RWPE2 (cell line): Measurements from ENCODE around the gene UROC1.

ENCODE experiments used
- ATAC-seq: fragments of 200-7000 bp; cut with Tn5 transposase; 3 replicates; pipeline ENCODE4 v1.9.1; 2021; ENCODE audit warnings: low read depth
- DNase-seq: peaks from one replicate; pipeline ENCODE4 v3.0.0-alpha.2; 2020; ENCODE audit warnings: low spot score
- H3K27ac ChIP-seq: fragments of 450-650 bp; 2 replicates; pipeline ENCODE4 v1.5.1; 2017; ENCODE audit warnings: mild to moderate bottlenecking; ENCODE audit not compliant: poor library complexity, severe bottlenecking
- H3K27me3 ChIP-seq: fragments of 250-450 bp; sonication (Bioruptor Pico); 2 replicates; pipeline ENCODE4 v1.5.1; 2021; ENCODE audit warnings: mild to moderate bottlenecking, moderate library complexity; ENCODE audit not compliant: insufficient read depth, poor library complexity, severe bottlenecking
- H3K36me3 ChIP-seq: fragments of 250-450 bp; sonication (Bioruptor Pico); 2 replicates; pipeline ENCODE4 v1.5.1; 2020; ENCODE audit warnings: low read depth, mild to moderate bottlenecking, moderate library complexity
- H3K4me1 ChIP-seq: fragments of 250-450 bp; sonication (Bioruptor Pico); 2 replicates; pipeline ENCODE4 v1.5.1; 2021; ENCODE audit warnings: mild to moderate bottlenecking, moderate library complexity; ENCODE audit not compliant: insufficient read depth, poor library complexity, severe bottlenecking
- H3K4me3 ChIP-seq: fragments of 250-450 bp; sonication (Bioruptor Pico); 2 replicates; pipeline ENCODE4 v1.5.1; 2021; ENCODE audit warnings: mild to moderate bottlenecking, moderate library complexity; ENCODE audit not compliant: severe bottlenecking
- H3K9me3 ChIP-seq: fragments of 250-450 bp; sonication (Bioruptor Pico); 2 replicates; pipeline ENCODE4 v1.5.1; 2021; ENCODE audit warnings: mild to moderate bottlenecking, moderate library complexity; ENCODE audit not compliant: severe bottlenecking
- TF ChIP-seq, protein P1 (sequence below): fragments of 450-650 bp; IDR thresholded peaks from one replicate; pipeline ENCODE4 v1.5.1; 2017; ENCODE audit warnings: mild to moderate bottlenecking, moderate library complexity; ENCODE audit not compliant: poor library complexity, severe bottlenecking

UROC1 gene

DNA sequence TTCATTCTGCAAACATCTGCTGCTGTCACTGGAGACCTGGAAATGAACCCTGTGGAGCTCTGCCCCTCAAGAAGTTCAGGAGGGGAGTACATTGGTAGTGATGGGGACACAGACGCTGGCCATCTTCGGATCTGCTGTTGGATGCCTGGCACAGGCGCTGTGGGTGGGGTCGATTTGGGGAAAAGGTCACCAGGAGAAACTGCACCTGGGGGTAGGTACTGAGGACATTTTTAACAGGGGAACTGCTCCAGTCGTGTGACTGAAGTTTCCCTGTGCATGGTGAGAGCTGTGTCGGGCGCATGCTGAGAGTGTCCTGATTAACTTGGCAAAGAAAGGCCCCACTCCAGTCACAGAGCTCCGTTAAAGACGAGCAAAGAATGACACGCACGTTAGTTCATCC lies 3.4 kb downstream of the UROC1 start:
- Histone ChIP-seq H3K9me3 (no peaks in the 10 kb centered on the region), H3K4me1 (no peaks in the 10 kb centered on the region), H3K27me3 (no peaks in the 10 kb centered on the region), H3K27ac (no peak overlapping the region), H3K36me3 (no peaks in the 10 kb centered on the region), H3K4me3 (no peak overlapping the region)
- no peak for ATAC-seq
- no peak for DNase-seq
- TF ChIP-seq, protein P1, sequence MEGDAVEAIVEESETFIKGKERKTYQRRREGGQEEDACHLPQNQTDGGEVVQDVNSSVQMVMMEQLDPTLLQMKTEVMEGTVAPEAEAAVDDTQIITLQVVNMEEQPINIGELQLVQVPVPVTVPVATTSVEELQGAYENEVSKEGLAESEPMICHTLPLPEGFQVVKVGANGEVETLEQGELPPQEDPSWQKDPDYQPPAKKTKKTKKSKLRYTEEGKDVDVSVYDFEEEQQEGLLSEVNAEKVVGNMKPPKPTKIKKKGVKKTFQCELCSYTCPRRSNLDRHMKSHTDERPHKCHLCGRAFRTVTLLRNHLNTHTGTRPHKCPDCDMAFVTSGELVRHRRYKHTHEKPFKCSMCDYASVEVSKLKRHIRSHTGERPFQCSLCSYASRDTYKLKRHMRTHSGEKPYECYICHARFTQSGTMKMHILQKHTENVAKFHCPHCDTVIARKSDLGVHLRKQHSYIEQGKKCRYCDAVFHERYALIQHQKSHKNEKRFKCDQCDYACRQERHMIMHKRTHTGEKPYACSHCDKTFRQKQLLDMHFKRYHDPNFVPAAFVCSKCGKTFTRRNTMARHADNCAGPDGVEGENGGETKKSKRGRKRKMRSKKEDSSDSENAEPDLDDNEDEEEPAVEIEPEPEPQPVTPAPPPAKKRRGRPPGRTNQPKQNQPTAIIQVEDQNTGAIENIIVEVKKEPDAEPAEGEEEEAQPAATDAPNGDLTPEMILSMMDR = no peak

DNA sequence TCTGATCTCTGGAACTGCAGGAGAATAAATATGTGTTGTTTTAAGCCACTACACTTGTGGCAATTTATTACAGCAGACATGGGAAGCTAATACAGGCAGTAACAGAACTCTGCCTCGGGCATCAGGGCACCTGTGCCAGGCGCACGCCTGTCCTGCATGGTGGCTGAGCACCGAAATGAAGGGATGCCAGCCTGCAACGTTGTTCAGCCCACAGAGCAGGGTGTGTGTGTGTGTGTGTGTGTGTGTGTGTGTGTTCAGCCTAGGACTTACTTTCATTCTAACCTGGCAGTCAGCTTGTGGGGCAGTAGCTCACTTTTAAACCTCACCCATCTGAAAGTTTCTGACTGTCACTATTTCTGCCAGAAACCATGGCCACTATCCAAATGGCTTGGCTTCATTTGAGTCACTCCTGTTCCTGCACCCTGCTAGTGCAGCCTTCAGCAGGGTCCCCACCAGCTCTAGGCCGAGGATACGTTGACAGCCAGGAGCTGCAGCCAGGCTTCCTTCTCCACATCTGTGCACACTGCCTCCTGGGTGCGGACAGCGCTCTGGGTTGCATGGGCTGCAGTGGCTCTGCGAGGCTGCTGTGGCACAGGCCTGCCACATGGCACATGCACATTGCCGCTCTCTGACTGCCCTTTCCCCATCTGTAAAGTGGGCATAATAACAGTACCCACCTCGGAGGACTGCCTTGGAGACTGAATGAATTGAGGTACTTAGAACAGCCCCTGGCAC lies 4.5 kb downstream of the UROC1 start:
- DNase-seq (no peak), ATAC-seq (no peak)
- Histone ChIP-seq H3K4me1 (peaks cover 6% of the 10 kb centered on the region), H3K27ac (no peak overlapping the region), H3K9me3 (no peaks in the 10 kb centered on the region), H3K27me3 (no peaks in the 10 kb centered on the region), H3K4me3 (no peak overlapping the region), H3K36me3 (no peaks in the 10 kb centered on the region)
- TF ChIP-seq, protein P1 = no peak

DNA sequence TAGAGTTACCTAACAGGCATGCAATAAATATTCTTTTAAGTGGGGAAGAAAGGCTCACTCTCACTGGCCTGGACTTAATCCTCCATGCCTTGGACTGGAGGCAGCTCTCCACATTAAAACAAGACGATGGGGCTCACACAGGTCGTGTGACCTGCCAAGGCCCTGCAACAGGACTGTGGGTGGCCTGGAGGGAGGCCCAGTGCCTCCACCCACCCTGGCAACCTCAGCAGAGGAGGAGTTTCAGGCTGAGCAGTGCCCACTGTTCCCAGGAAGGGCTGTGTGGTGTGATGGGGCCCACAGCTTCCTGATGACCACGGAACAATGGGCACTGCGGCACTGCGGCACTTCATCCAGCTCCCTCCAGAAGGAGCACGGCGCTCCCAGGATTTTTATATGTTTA lies 5.5 kb downstream of the UROC1 start:
- TF ChIP-seq, protein P1 = no peak

DNA sequence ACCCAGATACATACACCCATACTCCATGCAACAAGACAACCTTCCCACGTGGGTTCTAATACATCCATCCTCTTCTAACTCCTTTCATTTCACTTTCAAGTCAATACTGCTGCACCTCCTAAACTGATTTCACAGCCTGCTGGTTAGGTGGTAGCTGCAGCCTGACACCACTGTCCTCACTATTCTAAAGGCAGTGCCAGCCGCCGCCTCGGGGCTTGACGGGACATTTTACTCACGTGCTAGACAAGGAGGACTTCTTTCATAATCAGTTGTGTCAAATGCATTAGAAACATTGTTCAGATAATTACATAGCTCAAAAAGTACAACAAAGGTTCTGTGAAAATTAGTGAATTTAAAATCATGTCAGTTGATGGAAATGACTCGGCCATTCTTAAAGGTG lies 6.3 kb downstream of the UROC1 start:
- Histone ChIP-seq H3K36me3 (no peaks in the 10 kb centered on the region), H3K4me3 (no peak overlapping the region), H3K27ac (no peak overlapping the region), H3K4me1 (peaks cover 6% of the 10 kb centered on the region), H3K27me3 (no peaks in the 10 kb centered on the region), H3K9me3 (no peaks in the 10 kb centered on the region)
- no peak for ATAC-seq
- DNase-seq = peak; percentile 29
- TF ChIP-seq, protein P1 = no peak

More for the DNA sequence above, 5.5 kb downstream of the UROC1 start:
- H3K27me3 ChIP-seq = no peaks in the 10 kb centered on the region
- no peak overlapping the region for H3K4me3 ChIP-seq
- H3K9me3 ChIP-seq = no peaks in the 10 kb centered on the region
- H3K36me3 ChIP-seq = no peaks in the 10 kb centered on the region
- DNase-seq (peak; percentile 25), ATAC-seq (no peak)
- peaks cover 6% of the 10 kb centered on the region for H3K4me1 ChIP-seq
- H3K27ac ChIP-seq = no peak overlapping the region

DNA sequence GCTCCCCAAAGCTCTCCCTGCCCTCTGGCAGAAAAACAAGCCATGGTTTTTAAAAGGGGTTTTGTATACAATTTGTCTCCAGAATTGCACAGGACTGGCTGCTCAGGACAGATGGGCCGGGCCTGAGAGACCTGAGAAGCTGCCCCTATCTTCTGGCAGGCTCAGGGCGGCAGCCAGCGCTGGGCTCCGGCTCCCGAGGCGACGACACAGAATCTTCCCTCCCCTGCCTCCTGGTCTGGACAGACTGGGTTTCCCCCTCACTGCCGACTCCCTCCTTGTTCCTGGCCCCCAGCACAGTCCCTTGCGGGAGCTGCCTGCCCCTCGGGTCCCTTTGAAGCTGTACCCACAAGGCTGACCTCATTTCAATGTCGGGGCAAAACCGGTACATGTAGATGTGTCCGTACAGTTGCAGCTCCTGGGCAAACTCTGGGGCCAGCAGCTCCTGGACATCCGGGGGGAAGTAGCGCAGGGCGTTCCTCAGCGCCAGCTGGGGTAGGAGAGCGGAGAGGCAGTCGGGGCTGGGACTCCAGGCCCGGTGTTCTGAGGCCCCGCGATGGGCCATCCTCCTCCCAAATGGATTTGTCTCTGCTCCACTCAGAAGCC lies 7.2 kb downstream of the UROC1 start:
- Histone ChIP-seq H3K9me3 (no peaks in the 10 kb centered on the region), H3K27me3 (no peaks in the 10 kb centered on the region), H3K36me3 (no peaks in the 10 kb centered on the region), H3K27ac (no peak overlapping the region), H3K4me3 (no peak overlapping the region), H3K4me1 (peaks cover 6% of the 10 kb centered on the region)
- peak; percentile 38 for DNase-seq
- ATAC-seq = no peak
- TF ChIP-seq, protein P1 = no peak
